Keratinocyte (primary cell): ENCODE measurements around the gene NLRC5. TPM values are rescaled to one million over a fixed set of nuclear protein-coding genes. Genes with fewer than 3 reads are reported as not detected.

ENCODE experiments used
- DNase-seq: peaks from one replicate; pipeline ENCODE4 v3.0.0-alpha.2; 2011; ENCODE audit warnings: low read depth, missing footprints, low spot score
- FAIRE-seq: peaks from 2 replicates; lab custom pipeline; 2011; peaks lifted over from hg19 to GRCh38; lab: Jason Lieb, UNC
- H2AFZ ChIP-seq: 2 replicates; pipeline ENCODE4 v1.6.0; 2012; ENCODE audit warnings: low read length, control low read depth, inconsistent platforms; ENCODE audit not compliant: control insufficient read depth
- H3K27ac ChIP-seq: 2 replicates; pipeline ENCODE4 v1.5.1; 2011; ENCODE audit warnings: low read length; ENCODE audit not compliant: control insufficient read depth, insufficient read depth
- H3K27me3 ChIP-seq: 3 replicates; pipeline ENCODE4 v1.6.0; 2011; ENCODE audit warnings: low read length; ENCODE audit not compliant: control insufficient read depth, insufficient read depth; ENCODE audit errors: extremely low read depth
- H3K36me3 ChIP-seq, 2 experiments: 2 replicates in 1 of 2; 3 replicates in 1 of 2; pipeline ENCODE4 v1.5.1; 2011; ENCODE audit warnings: low read length in 2 of 2, mild to moderate bottlenecking in 1 of 2; ENCODE audit not compliant: control insufficient read depth in 2 of 2, insufficient read depth in 2 of 2; ENCODE audit errors: extremely low read depth in 1 of 2
- H3K4me1 ChIP-seq: 3 replicates; pipeline ENCODE4 v1.5.1; 2011; ENCODE audit warnings: low read length; ENCODE audit not compliant: control insufficient read depth, insufficient read depth; ENCODE audit errors: extremely low read depth
- H3K4me2 ChIP-seq: 3 replicates; pipeline ENCODE4 v1.6.0; 2011; ENCODE audit warnings: low read depth, low read length; ENCODE audit not compliant: control insufficient read depth, insufficient read depth; ENCODE audit errors: extremely low read depth
- H3K4me3 ChIP-seq, 3 experiments: fragments of 200-600 bp in 1 of 3; sonication (generic) in 1 of 3; 2 replicates in 2 of 3; 3 replicates in 1 of 3; pipeline ENCODE4 v1.5.1; 2011 to 2016; ENCODE audit warnings: low read length in 3 of 3, mild to moderate bottlenecking in 3 of 3, control low read depth in 2 of 3, inconsistent platforms in 1 of 3, low read depth in 1 of 3, mixed read lengths in 1 of 3, mixed run types in 1 of 3, moderate library complexity in 1 of 3; ENCODE audit not compliant: control insufficient read depth in 2 of 3, insufficient read depth in 2 of 3; ENCODE audit errors: extremely low read depth in 1 of 3
- H3K79me2 ChIP-seq: 2 replicates; pipeline ENCODE4 v1.6.0; 2012; ENCODE audit warnings: low read length; ENCODE audit not compliant: control insufficient read depth, insufficient read depth
- H3K9ac ChIP-seq: 3 replicates; pipeline ENCODE4 v1.6.0; 2011; ENCODE audit warnings: low read length; ENCODE audit not compliant: control insufficient read depth, insufficient read depth; ENCODE audit errors: extremely low read depth
- H3K9me1 ChIP-seq: 3 replicates; pipeline ENCODE4 v1.6.0; 2011; ENCODE audit warnings: low read length; ENCODE audit not compliant: control insufficient read depth, insufficient read depth; ENCODE audit errors: extremely low read depth
- H3K9me3 ChIP-seq: 2 replicates; pipeline ENCODE4 v1.5.1; 2012; ENCODE audit warnings: low read depth, low read length; ENCODE audit not compliant: control insufficient read depth
- H4K20me1 ChIP-seq: 3 replicates; pipeline ENCODE4 v1.6.0; 2011; ENCODE audit warnings: low read length; ENCODE audit not compliant: control insufficient read depth, insufficient read depth; ENCODE audit errors: extremely low read depth
- EZH2 ChIP-seq: IDR thresholded peaks from one replicate; pipeline ENCODE4 v1.6.1; 2012; ENCODE audit warnings: inconsistent platforms, mild to moderate bottlenecking, low read length, moderate library complexity
- dilution Hi-C: fragments of 300-500 bp; cut with MboI; formaldehyde crosslinking; loops from one replicate; pipeline ENCODE4 v1.7.0; 2020; ENCODE audit warnings: low sequenced_read_pairs; ENCODE audit not compliant: extremely low pct_ligation_motif_present
- polyA plus RNA-seq, 5 experiments: library from polyadenylated mRNA; depleted of rRNA in 3 of 5; stranded (reverse) in 3 of 5; stranded (forward) in 1 of 5; unstranded in 1 of 5; fragments of >200 nt; gene quantifications; 1 replicate in 1 of 5; 2 replicates in 3 of 5; 3 replicates in 1 of 5; pipeline versions ENCODE4 v1.2.1 to v1.2.3, GENCODE V29; 2011 to 2012; ENCODE audit warnings: missing spikeins in 2 of 5, low read depth in 1 of 5, low replicate concordance in 1 of 5
- TF ChIP-seq, protein P1 (sequence below), 3 experiments: IDR thresholded peaks in 1 of 3; conservative IDR thresholded peaks in 1 of 3; optimal IDR thresholded peaks in 1 of 3; 2 replicates in 2 of 3; 3 replicates in 1 of 3; pipeline versions ENCODE3 to v1.5.1; 2011; ENCODE audit warnings: low read length in 3 of 3, mild to moderate bottlenecking in 3 of 3, moderate library complexity in 2 of 3, control low read depth in 1 of 3, inconsistent platforms in 1 of 3; ENCODE audit not compliant: insufficient read depth in 2 of 3; ENCODE audit errors: extremely low read depth in 1 of 3

Gene NLRC5
- polyA plus RNA-seq, 1 donor (not counting 4 experiments of a cell fraction or from before 2014, with no cell fraction given) = 7.8 TPM

DNA sequence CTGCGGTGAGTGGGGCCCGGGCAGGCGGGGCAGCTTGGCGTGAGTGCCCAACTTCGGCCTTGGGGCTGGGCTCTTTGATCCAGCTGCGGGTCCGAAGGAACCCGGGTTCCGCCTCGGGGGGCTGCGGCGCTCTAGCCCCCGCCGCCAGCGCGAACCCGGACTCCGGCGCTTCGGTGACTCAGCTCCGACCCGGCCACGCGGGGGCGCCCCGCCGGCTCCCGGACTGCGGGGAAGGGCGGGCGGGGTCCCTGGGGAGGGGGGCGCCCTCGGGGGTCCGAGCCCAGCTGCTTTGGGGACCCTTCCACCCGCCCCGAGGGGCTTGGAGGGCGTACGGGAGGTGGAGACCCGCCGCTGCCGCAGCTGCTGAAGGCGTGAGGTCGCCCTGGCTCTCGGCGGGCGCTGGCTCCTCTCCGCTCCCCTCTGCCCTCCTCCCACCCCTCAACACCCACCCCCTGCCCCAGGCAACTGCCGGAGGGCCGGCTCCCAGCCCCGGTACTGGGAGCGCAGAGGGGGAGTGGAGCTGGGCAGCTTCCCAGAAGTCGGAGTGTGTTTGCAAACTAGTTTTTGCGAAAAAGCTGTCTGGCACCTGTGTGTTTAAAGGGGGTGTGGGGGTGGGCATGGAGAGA, 103.5 kb downstream of the NLRC5 start:
- Histone ChIP-seq H3K9ac (peak overlapping the region; percentile 68), H4K20me1 (no peaks in the 10 kb centered on the region), H2AFZ (peak overlapping the region; percentile 65), H3K4me3 (peak overlapping the region; percentile 59 to 73 (median 61)), H3K36me3 (peaks cover 0 to 2% of the 10 kb centered on the region in 2 experiments), H3K79me2 (peaks cover 7% of the 10 kb centered on the region), H3K9me3 (no peaks in the 10 kb centered on the region), H3K27ac (peak overlapping the region; percentile 31), H3K27me3 (no peaks in the 10 kb centered on the region), H3K4me2 (peak overlapping the region; percentile 80), H3K9me1 (no peaks in the 10 kb centered on the region), H3K4me1 (peaks cover 17% of the 10 kb centered on the region)
- FAIRE-seq (no peak), DNase-seq (no peak)
- dilution Hi-C loops = no loop called here
- TF ChIP-seq, protein P1, sequence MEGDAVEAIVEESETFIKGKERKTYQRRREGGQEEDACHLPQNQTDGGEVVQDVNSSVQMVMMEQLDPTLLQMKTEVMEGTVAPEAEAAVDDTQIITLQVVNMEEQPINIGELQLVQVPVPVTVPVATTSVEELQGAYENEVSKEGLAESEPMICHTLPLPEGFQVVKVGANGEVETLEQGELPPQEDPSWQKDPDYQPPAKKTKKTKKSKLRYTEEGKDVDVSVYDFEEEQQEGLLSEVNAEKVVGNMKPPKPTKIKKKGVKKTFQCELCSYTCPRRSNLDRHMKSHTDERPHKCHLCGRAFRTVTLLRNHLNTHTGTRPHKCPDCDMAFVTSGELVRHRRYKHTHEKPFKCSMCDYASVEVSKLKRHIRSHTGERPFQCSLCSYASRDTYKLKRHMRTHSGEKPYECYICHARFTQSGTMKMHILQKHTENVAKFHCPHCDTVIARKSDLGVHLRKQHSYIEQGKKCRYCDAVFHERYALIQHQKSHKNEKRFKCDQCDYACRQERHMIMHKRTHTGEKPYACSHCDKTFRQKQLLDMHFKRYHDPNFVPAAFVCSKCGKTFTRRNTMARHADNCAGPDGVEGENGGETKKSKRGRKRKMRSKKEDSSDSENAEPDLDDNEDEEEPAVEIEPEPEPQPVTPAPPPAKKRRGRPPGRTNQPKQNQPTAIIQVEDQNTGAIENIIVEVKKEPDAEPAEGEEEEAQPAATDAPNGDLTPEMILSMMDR (optimal IDR thresholded peaks at IDR 0.05 in 1 of 3, IDR thresholded peaks at IDR 0.05 in 1 of 3, conservative IDR thresholded peaks at IDR 0.05 in 1 of 3; ENCODE audit: extremely low read depth in 1 of 3, insufficient read depth in 2 of 3, low read length in 3 of 3) = peak in 2 of 3 experiments; percentile 45 to 51
- no peak for TF ChIP-seq EZH2

GRCh38 chr16:57093666-57094564, 104.6 kb downstream of the NLRC5 start:
- H3K4me2 ChIP-seq = peak overlapping the region; percentile 80
- H3K27me3 ChIP-seq = no peaks in the 10 kb centered on the region
- H3K9me1 ChIP-seq = no peaks in the 10 kb centered on the region
- peaks cover 17% of the 10 kb centered on the region for H3K4me1 ChIP-seq
- H2AFZ ChIP-seq = no peak overlapping the region
- no peak overlapping the region for H3K27ac ChIP-seq
- no peak overlapping the region for H3K9ac ChIP-seq
- H4K20me1 ChIP-seq = no peaks in the 10 kb centered on the region
- DNase-seq (no peak), FAIRE-seq (no peak)
- no peaks in the 10 kb centered on the region for H3K9me3 ChIP-seq
- H3K36me3 ChIP-seq = peaks cover 0 to 2% of the 10 kb centered on the region in 2 experiments
- TF ChIP-seq, protein P1 (optimal IDR thresholded peaks at IDR 0.05 in 1 of 3, IDR thresholded peaks at IDR 0.05 in 1 of 3, conservative IDR thresholded peaks at IDR 0.05 in 1 of 3; ENCODE audit: extremely low read depth in 1 of 3, insufficient read depth in 2 of 3, low read length in 3 of 3) = no peak
- TF ChIP-seq EZH2 = no peak
- peak overlapping the region in 2 of 3 experiments; percentile 61 to 73 for H3K4me3 ChIP-seq
- peaks cover 7% of the 10 kb centered on the region for H3K79me2 ChIP-seq
- dilution Hi-C loops = no loop called here
